Kidney (tissue), 14 donors: ENCODE data around the gene ZFAND3. TPM values are rescaled to one million over a fixed set of nuclear protein-coding genes. Genes with fewer than 3 reads are reported as not detected.

ENCODE experiments used
- DNase-seq, 5 donors: peaks; one replicate each; pipeline ENCODE4 v3.0.0-alpha.2; 2013 to 2020
- FAIRE-seq: peaks from 2 replicates; lab custom pipeline; 2012; peaks lifted over from hg19 to GRCh38; lab: Jason Lieb, UNC
- H3K27ac ChIP-seq, 2 donors: one replicate each; pipeline ENCODE4 v1.7.0; 2013; ENCODE audit warnings: low read depth in 2 of 2, low read length in 2 of 2, inconsistent platforms in 1 of 2
- H3K27me3 ChIP-seq: one replicate; pipeline ENCODE4 v1.7.1; 2013; ENCODE audit warnings: low read length, inconsistent platforms; ENCODE audit not compliant: control insufficient read depth, insufficient read depth
- H3K36me3 ChIP-seq, 3 donors: one replicate each; pipeline versions ENCODE4 v1.7.0 to v1.7.1; 2013; ENCODE audit warnings: low read length in 3 of 3, control low read depth in 1 of 3, inconsistent platforms in 1 of 3; ENCODE audit not compliant: insufficient read depth in 3 of 3, control insufficient read depth in 2 of 3
- H3K4me1 ChIP-seq, 3 donors: one replicate each; pipeline versions ENCODE4 v1.7.0 to v1.7.1; 2013; ENCODE audit warnings: low read length in 3 of 3, inconsistent platforms in 1 of 3, low read depth in 1 of 3; ENCODE audit not compliant: control insufficient read depth in 2 of 3, insufficient read depth in 2 of 3
- H3K4me3 ChIP-seq, 3 donors: one replicate each; pipeline versions ENCODE4 v1.7.0 to v1.8.1; 2013; ENCODE audit warnings: low read length in 3 of 3, control low read depth in 1 of 3, inconsistent platforms in 1 of 3
- H3K9ac ChIP-seq, 3 donors: one replicate each; pipeline versions ENCODE4 v1.7.0 to v1.7.1; 2013; ENCODE audit warnings: low read length in 3 of 3, control low read depth in 1 of 3, inconsistent platforms in 1 of 3
- H3K9me3 ChIP-seq, 3 donors: one replicate each; pipeline versions ENCODE4 v1.7.0 to v1.7.1; 2013; ENCODE audit warnings: low read length in 3 of 3, control low read depth in 1 of 3, inconsistent platforms in 1 of 3; ENCODE audit not compliant: control insufficient read depth in 2 of 3, insufficient read depth in 1 of 3
- intact Hi-C: fragments of 100-400 bp; cut with DNase I; formaldehyde crosslinking; loops from one replicate; pipeline ENCODE4 v1.11.1; 2022
- polyA plus RNA-seq: library from polyadenylated mRNA; stranded (reverse); fragments of 350-450 nt; fragmentation: Illumina TruSeq; extraction: RNeasy Lipid Tissue Mini Kit (QIAGEN cat#74804); gene quantifications from one replicate; pipeline ENCODE4 v1.2.3, GENCODE V29; 2014; ENCODE audit warnings: low read depth, low replicate concordance; ENCODE audit not compliant: insufficient read depth
- total RNA-seq: library from RNA; stranded (reverse); fragmentation: NEBNext Ultra II Directional; extraction: Animal tissue kit (Norgen Biotek cat#: 25700); gene quantifications from one replicate; pipeline ENCODE4 v1.2.1, GENCODE V29; 2021
- TF ChIP-seq, protein P1 (sequence below): IDR thresholded peaks from 3 replicates; pipeline ENCODE4 v1.5.1; 2012; ENCODE audit warnings: mild to moderate bottlenecking, moderate library complexity, borderline replicate concordance; ENCODE audit not compliant: insufficient read depth; ENCODE audit errors: extremely low read depth
- donor health status: control.
- donor health status: control.
- donor health status: control.
- donor health status: control.
- donor health status: control.
- donor health status: DM: yes; HTN: yes; CAD: no.
- donor health status: Normal renal cell carcinoma (clear cell type).

ZFAND3 gene
- total and polyA plus RNA-seq, 2 donors from 2014 or later: 44.6 to 104 TPM

DNA sequence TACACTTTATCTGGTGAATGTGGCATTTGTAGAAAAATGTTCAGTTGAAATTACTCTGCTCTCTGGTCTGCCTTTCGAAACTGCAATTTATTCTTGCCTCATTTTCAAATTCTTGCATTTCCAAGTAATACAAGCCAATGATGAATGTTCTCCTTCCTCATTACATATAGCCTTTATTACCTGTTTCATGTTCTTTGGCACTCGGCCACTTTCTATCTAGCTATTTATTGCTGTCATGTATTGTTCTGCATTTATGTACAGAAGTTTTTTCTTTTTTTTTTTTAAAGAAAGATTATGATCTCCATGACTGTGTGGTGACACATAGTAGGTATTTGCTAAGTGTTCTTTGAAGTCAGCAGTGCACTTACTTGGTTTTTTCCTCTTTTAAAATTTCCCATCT lies 261.4 kb downstream of the ZFAND3 start:
- H3K9ac ChIP-seq: no peak overlapping the region
- H3K36me3 ChIP-seq: no peaks in the 10 kb centered on the region
- intact Hi-C loops: no loop called here
- peaks cover 0 to 3% (median 3%) of the 10 kb centered on the region in 3 donors for H3K4me1 ChIP-seq
- TF ChIP-seq, protein P1, sequence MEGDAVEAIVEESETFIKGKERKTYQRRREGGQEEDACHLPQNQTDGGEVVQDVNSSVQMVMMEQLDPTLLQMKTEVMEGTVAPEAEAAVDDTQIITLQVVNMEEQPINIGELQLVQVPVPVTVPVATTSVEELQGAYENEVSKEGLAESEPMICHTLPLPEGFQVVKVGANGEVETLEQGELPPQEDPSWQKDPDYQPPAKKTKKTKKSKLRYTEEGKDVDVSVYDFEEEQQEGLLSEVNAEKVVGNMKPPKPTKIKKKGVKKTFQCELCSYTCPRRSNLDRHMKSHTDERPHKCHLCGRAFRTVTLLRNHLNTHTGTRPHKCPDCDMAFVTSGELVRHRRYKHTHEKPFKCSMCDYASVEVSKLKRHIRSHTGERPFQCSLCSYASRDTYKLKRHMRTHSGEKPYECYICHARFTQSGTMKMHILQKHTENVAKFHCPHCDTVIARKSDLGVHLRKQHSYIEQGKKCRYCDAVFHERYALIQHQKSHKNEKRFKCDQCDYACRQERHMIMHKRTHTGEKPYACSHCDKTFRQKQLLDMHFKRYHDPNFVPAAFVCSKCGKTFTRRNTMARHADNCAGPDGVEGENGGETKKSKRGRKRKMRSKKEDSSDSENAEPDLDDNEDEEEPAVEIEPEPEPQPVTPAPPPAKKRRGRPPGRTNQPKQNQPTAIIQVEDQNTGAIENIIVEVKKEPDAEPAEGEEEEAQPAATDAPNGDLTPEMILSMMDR: no peak
- no peaks in the 10 kb centered on the region for H3K27me3 ChIP-seq
- H3K27ac ChIP-seq: no peak overlapping the region
- H3K9me3 ChIP-seq: no peaks in the 10 kb centered on the region
- FAIRE-seq (no peak), DNase-seq (peak in 2 of 5 donors; percentile 14 to 35)
- no peak overlapping the region for H3K4me3 ChIP-seq

DNA sequence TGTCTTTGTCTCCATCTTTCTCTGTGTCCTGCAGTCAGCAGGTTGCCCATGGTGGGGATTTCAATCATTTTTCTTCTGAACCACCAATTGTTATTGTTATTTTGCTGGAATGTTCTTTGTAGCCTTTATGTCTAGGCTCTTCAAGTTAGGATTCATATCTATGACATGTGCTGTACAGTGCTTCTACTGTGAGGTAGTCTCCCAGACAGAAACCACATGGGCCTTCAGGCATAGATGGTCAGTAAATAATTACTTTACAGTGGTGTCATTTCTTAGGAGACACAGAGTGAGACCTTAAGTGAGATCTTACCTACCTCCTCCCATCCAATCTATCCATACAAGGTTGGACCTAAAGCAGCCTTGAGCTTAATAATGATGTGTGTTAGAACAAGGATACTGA lies 265.5 kb downstream of the ZFAND3 start:
- no peak overlapping the region for H3K27ac ChIP-seq
- DNase-seq (no peak), FAIRE-seq (no peak)
- TF ChIP-seq, protein P1: no peak
- no peaks in the 10 kb centered on the region for H3K36me3 ChIP-seq
- H3K4me3 ChIP-seq: no peak overlapping the region
- H3K9me3 ChIP-seq: no peaks in the 10 kb centered on the region
- H3K4me1 ChIP-seq: peaks cover 0 to 3% (median 0%) of the 10 kb centered on the region in 3 donors
- no peak overlapping the region for H3K9ac ChIP-seq
- intact Hi-C loops: no loop called here
- no peaks in the 10 kb centered on the region for H3K27me3 ChIP-seq

DNA sequence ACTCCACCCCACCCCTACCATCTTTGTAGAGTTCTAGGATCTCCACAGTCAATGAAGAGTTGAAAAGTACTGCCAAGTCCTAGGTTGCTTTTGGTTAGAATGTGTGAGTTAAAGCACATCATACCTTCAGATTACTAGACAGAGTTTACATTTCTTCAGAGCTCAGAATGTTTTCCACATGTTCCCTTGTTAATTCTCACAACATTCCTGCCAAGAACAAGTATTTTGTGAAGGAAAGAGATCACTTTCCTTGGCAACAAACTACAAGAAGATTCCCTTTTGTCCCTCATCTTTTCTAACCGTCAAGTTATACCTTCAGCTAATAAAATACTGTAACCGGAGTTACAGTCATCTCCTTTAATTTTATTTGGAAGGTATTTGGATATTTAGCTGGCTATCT lies 266.8 kb downstream of the ZFAND3 start:
- TF ChIP-seq, protein P1: no peak
- Histone ChIP-seq H3K36me3 (no peaks in the 10 kb centered on the region), H3K9me3 (no peaks in the 10 kb centered on the region), H3K4me3 (no peak overlapping the region), H3K9ac (no peak overlapping the region), H3K4me1 (peaks cover 0 to 4% (median 0%) of the 10 kb centered on the region in 3 donors), H3K27ac (no peak overlapping the region), H3K27me3 (no peaks in the 10 kb centered on the region)
- no peak for DNase-seq
- intact Hi-C loops: no loop called here
- no peak for FAIRE-seq

DNA sequence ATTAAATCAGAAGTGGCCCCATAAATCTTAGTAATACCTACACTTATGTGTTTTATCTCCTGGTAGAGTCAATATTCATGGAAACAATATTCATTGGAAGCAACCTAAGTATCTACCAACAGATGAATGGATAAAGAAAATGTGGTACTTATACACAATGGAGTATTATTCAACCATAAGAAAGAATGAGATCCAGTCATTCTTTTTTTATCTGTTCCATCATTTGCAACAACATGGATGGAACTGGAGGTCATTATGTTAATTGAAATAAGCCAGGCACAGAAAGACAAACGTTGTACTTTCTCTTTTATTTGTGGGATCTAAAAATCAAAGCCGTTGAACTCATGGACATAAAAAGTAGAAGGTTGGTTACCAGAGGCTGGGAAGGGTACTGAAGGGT lies 268.5 kb downstream of the ZFAND3 start:
- H3K27ac ChIP-seq: no peak overlapping the region
- no peaks in the 10 kb centered on the region for H3K27me3 ChIP-seq
- no peaks in the 10 kb centered on the region for H3K36me3 ChIP-seq
- FAIRE-seq (no peak), DNase-seq (no peak)
- TF ChIP-seq, protein P1: no peak
- intact Hi-C loops: no loop called here
- H3K4me3 ChIP-seq: no peak overlapping the region
- H3K4me1 ChIP-seq: peaks cover 0 to 5% (median 4%) of the 10 kb centered on the region in 3 donors
- H3K9ac ChIP-seq: no peak overlapping the region
- no peaks in the 10 kb centered on the region for H3K9me3 ChIP-seq
